Hepatocyte (in vitro differentiated cells): ENCODE data around the gene MCM5. TPM values are rescaled to one million over a fixed set of nuclear protein-coding genes. Genes with fewer than 3 reads are reported as not detected.

Experiments
- DNase-seq: peaks from one replicate; pipeline ENCODE4 v3.0.0-alpha.2; 2016; ENCODE audit warnings: low spot score
- H2AFZ ChIP-seq: fragments of 200-600 bp; sonication (generic); 2 replicates; pipeline ENCODE4 v1.6.0; 2016; ENCODE audit warnings: antibody characterized with exemption, mild to moderate bottlenecking
- H3K27ac ChIP-seq: fragments of 200-600 bp; sonication (generic); 2 replicates; pipeline ENCODE4 v1.5.1; 2016; ENCODE audit warnings: mild to moderate bottlenecking
- H3K27me3 ChIP-seq: fragments of 200-600 bp; sonication (generic); 2 replicates; pipeline ENCODE4 v1.6.1; 2016
- H3K36me3 ChIP-seq: fragments of 200-600 bp; sonication (generic); replicated peaks from 2 replicates; pipeline ENCODE4 v1.5.1; 2016; ENCODE audit warnings: low read depth; ENCODE audit not compliant: insufficient read depth
- H3K4me1 ChIP-seq: fragments of 200-600 bp; sonication (generic); 2 replicates; pipeline ENCODE4 v1.5.1; 2016; ENCODE audit warnings: mild to moderate bottlenecking, moderate library complexity; ENCODE audit not compliant: insufficient read depth
- H3K4me2 ChIP-seq: fragments of 200-600 bp; sonication (generic); 2 replicates; pipeline ENCODE4 v1.6.0; 2016
- H3K4me3 ChIP-seq: fragments of 200-600 bp; sonication (generic); 2 replicates; pipeline ENCODE4 v1.5.1; 2016; ENCODE audit warnings: mild to moderate bottlenecking
- H3K79me2 ChIP-seq: fragments of 200-600 bp; sonication (generic); 2 replicates; pipeline ENCODE4 v1.6.0; 2017; ENCODE audit warnings: mild to moderate bottlenecking
- H3K9me2 ChIP-seq: fragments of 200-600 bp; sonication (generic); replicated peaks from 2 replicates; pipeline ENCODE4 v1.6.0; 2017; ENCODE audit warnings: mild to moderate bottlenecking; ENCODE audit not compliant: insufficient read depth
- H3K9me3 ChIP-seq: fragments of 200-600 bp; sonication (generic); 2 replicates; pipeline ENCODE4 v1.5.1; 2016; ENCODE audit warnings: low read depth, mild to moderate bottlenecking
- H4K20me1 ChIP-seq: fragments of 200-600 bp; sonication (generic); 2 replicates; pipeline ENCODE4 v1.6.0; 2016; ENCODE audit warnings: mild to moderate bottlenecking; ENCODE audit not compliant: insufficient read depth, poor library complexity, severe bottlenecking
- CTCF ChIP-seq: fragments of 200-600 bp; sonication (generic); IDR thresholded peaks from 2 replicates; pipeline ENCODE4 v1.5.1; 2016; ENCODE audit warnings: antibody characterized with exemption, mild to moderate bottlenecking; ENCODE audit not compliant: poor library complexity
- EZH2 ChIP-seq: fragments of 200-600 bp; sonication (generic); IDR thresholded peaks from 2 replicates; pipeline ENCODE4 v1.6.1; 2016; ENCODE audit warnings: antibody characterized with exemption, mild to moderate bottlenecking, borderline replicate concordance
- EZH2phosphoT487 ChIP-seq: fragments of 200-600 bp; sonication (generic); IDR thresholded peaks from one replicate; pipeline ENCODE4 v1.6.1; 2018; ENCODE audit warnings: antibody characterized with exemption, mild to moderate bottlenecking, low read depth, moderate library complexity; ENCODE audit not compliant: unreplicated experiment, severe bottlenecking
- WGBS: methylation state at CpG from one replicate; pipeline ENCODE4 v1.1.6; 2016; ENCODE audit warnings: low lambda C conversion rate; ENCODE audit errors: missing lambda C conversion rate; 5-methylcytosine and 5-hydroxymethylcytosine counted together
- polyA plus RNA-seq: library from polyadenylated mRNA; unstranded; fragments of >200 nt; fragmentation: Nextera tagmentation; extraction: Ambion mirVana; gene quantifications from 2 replicates; pipeline ENCODE4 v1.2.1, GENCODE V29; 2016
- total RNA-seq: library from RNA; depleted of rRNA; stranded (reverse); fragments of >200 nt; gene quantifications from 2 replicates; pipeline ENCODE4 v1.2.3, GENCODE V29; 2014

MCM5 gene
- total and polyA plus RNA-seq, 2 experiments from 2014 or later = 21.7 to 36.1 TPM

- H3K36me3 ChIP-seq = no peaks in the 10 kb centered on the region
- no peaks in the 10 kb centered on the region for H4K20me1 ChIP-seq
- no peak for DNase-seq
- H3K27me3 ChIP-seq = no peaks in the 10 kb centered on the region
- no peak overlapping the region for H3K27ac ChIP-seq
- no peaks in the 10 kb centered on the region for H3K9me3 ChIP-seq
- no peak overlapping the region for H2AFZ ChIP-seq
- no peak overlapping the region for H3K4me3 ChIP-seq
- peaks cover 19% of the 10 kb centered on the region for H3K4me1 ChIP-seq
- no peak for TF ChIP-seq CTCF
- TF ChIP-seq EZH2phosphoT487 = no peak
- TF ChIP-seq EZH2 = no peak
- H3K9me2 ChIP-seq = no peaks in the 10 kb centered on the region
- WGBS = 81% methylated on average over 6 of the region's 6 CpGs
- peaks cover 20% of the 10 kb centered on the region for H3K79me2 ChIP-seq
- no peak overlapping the region for H3K4me2 ChIP-seq
Observed at GRCh38 chr22:35384975-35385588, 14.9 kb upstream of the MCM5 start.

GRCh38 chr22:35386670-35387288 lies 13.2 kb upstream of the MCM5 start:
- Histone ChIP-seq H3K4me2 (no peak overlapping the region), H4K20me1 (no peaks in the 10 kb centered on the region), H3K9me2 (no peaks in the 10 kb centered on the region), H3K79me2 (peaks cover 13% of the 10 kb centered on the region), H3K9me3 (no peaks in the 10 kb centered on the region), H3K36me3 (no peaks in the 10 kb centered on the region), H3K4me1 (peaks cover 6% of the 10 kb centered on the region), H3K27me3 (no peaks in the 10 kb centered on the region), H3K27ac (no peak overlapping the region), H2AFZ (no peak overlapping the region), H3K4me3 (no peak overlapping the region)
- no peak for DNase-seq
- TF ChIP-seq EZH2phosphoT487 (no peak), CTCF (no peak), EZH2 (no peak)
- 97% methylated on average over 19 of the region's 19 CpGs for WGBS

GRCh38 chr22:35390933-35391332 lies 9.0 kb upstream of the MCM5 start:
- H3K4me3 ChIP-seq = no peak overlapping the region
- H3K27ac ChIP-seq = no peak overlapping the region
- no peak for DNase-seq
- TF ChIP-seq CTCF (no peak), EZH2 (no peak), EZH2phosphoT487 (no peak)
- H3K27me3 ChIP-seq = no peaks in the 10 kb centered on the region
- H3K36me3 ChIP-seq = no peaks in the 10 kb centered on the region
- H3K9me3 ChIP-seq = no peaks in the 10 kb centered on the region
- H4K20me1 ChIP-seq = no peaks in the 10 kb centered on the region
- no peak overlapping the region for H3K4me2 ChIP-seq
- H3K4me1 ChIP-seq = no peaks in the 10 kb centered on the region
- H2AFZ ChIP-seq = no peak overlapping the region
- 91% methylated on average over 4 of the region's 5 CpGs for WGBS
- H3K79me2 ChIP-seq = no peaks in the 10 kb centered on the region
- H3K9me2 ChIP-seq = no peaks in the 10 kb centered on the region
